ENCODE results near the gene HECTD2. TPM values are rescaled to one million over a fixed set of nuclear protein-coding genes. Genes with fewer than 3 reads are reported as not detected.

HECTD2 gene
- total RNA-seq, 2 experiments from 2014 or later = 0.16 to 0.78 TPM

DNA sequence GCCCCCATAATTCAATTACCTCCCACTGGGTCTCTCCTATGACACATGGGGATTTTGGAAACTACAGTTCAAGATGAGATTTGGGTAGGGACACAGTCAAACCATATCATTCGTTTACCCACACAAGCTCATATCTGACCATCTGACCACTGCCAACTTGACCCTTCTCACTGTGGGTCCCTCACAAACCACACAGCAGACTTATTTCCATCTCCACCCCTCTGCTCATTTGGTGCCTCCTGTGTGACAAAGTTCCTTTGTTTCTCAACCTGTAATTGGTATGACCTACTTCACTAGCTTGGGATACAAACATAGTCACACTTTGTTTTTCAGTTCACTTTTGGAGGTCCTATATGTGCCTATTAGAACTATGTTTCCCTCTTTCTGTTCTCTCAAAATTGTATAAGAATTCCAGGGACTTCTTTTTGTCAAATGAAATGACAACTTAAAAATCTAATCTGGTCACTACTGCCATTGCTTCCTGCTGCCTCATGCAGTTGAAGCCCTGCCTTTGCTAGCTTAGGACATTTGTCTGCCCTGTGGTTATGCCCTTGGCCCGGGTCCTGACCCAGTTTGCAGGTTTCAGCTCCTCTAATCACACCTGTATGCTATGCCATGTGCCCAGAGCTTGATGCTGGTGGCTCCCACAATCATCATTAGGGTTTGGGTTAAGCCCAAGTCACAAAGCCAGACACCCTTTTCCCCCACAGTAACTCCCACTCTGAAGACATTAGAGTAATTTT is 152.9 kb downstream of the HECTD2 start:
- Histone ChIP-seq H3K4me2 (ENCODE audit: low read length) (no peak overlapping the region), H3K79me2 (ENCODE audit: insufficient read depth, low read depth, low read length) (no peaks in the 10 kb centered on the region), H4K20me1 (ENCODE audit: insufficient read depth, low read length) (no peaks in the 10 kb centered on the region), H3K27ac (ENCODE audit: low read depth, low read length, poor library complexity, severe bottlenecking) (no peak overlapping the region), H3K9me2 (ENCODE audit: insufficient read depth, low read length) (no peaks in the 10 kb centered on the region), H3K4me3 (ENCODE audit: low read depth, low read length, poor library complexity, severe bottlenecking) (no peak overlapping the region), H2AFZ (ENCODE audit: low read length) (no peak overlapping the region), H3K9me3 (ENCODE audit: low read length) (no peaks in the 10 kb centered on the region), H3K36me3 (ENCODE audit: insufficient read depth, low read length) (no peaks in the 10 kb centered on the region), H3K4me1 (ENCODE audit: insufficient read depth, low read length, poor library complexity, severe bottlenecking) (no peaks in the 10 kb centered on the region)
- CTCF ChIA-PET (ENCODE audit: unreplicated experiment) = no interaction called here
- no peak for DNase-seq (ENCODE audit: low spot score)
- TF ChIP-seq EZH2phosphoT487 (IDR thresholded peaks at IDR 0.05; ENCODE audit: borderline replicate concordance, low read depth, low read length) = no peak
- TF ChIP-seq, protein P1, sequence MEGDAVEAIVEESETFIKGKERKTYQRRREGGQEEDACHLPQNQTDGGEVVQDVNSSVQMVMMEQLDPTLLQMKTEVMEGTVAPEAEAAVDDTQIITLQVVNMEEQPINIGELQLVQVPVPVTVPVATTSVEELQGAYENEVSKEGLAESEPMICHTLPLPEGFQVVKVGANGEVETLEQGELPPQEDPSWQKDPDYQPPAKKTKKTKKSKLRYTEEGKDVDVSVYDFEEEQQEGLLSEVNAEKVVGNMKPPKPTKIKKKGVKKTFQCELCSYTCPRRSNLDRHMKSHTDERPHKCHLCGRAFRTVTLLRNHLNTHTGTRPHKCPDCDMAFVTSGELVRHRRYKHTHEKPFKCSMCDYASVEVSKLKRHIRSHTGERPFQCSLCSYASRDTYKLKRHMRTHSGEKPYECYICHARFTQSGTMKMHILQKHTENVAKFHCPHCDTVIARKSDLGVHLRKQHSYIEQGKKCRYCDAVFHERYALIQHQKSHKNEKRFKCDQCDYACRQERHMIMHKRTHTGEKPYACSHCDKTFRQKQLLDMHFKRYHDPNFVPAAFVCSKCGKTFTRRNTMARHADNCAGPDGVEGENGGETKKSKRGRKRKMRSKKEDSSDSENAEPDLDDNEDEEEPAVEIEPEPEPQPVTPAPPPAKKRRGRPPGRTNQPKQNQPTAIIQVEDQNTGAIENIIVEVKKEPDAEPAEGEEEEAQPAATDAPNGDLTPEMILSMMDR (conservative IDR thresholded peaks at IDR 0.05; ENCODE audit: low read length) = no peak
- no TSS peak for BruUV-seq (replicated peaks)
- intact Hi-C loops (cut with micrococcal nuclease; ENCODE audit: unreplicated experiment) = no loop called here
- POLR2A ChIA-PET = no interaction called here

DNA sequence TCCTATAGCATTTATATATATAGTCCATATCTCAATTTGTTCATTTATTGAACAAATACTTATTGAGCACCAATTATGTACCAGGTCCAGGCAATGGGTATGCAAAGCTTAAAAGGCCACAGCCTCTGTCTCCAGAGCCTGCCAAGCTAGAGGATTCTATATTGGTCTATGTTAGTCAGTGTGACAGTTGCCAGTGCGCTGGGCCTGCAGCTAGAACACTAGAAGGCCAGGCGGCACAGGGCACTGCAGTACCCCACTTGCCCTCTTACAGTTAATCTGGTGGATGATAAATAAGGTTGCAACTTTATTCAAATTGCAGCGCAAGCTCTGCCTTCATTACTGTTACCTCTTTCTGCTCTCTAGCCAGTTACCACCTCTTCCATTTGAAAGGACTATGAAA is 153.9 kb downstream of the HECTD2 start:
- Histone ChIP-seq H3K4me3 (ENCODE audit: low read depth, low read length, poor library complexity, severe bottlenecking) (no peak overlapping the region), H4K20me1 (ENCODE audit: insufficient read depth, low read length) (no peaks in the 10 kb centered on the region), H3K9me2 (ENCODE audit: insufficient read depth, low read length) (no peaks in the 10 kb centered on the region), H3K79me2 (ENCODE audit: insufficient read depth, low read depth, low read length) (no peaks in the 10 kb centered on the region), H3K27ac (ENCODE audit: low read depth, low read length, poor library complexity, severe bottlenecking) (no peak overlapping the region), H2AFZ (ENCODE audit: low read length) (no peak overlapping the region), H3K9me3 (ENCODE audit: low read length) (no peaks in the 10 kb centered on the region), H3K4me2 (ENCODE audit: low read length) (no peak overlapping the region), H3K36me3 (ENCODE audit: insufficient read depth, low read length) (no peaks in the 10 kb centered on the region), H3K4me1 (ENCODE audit: insufficient read depth, low read length, poor library complexity, severe bottlenecking) (no peaks in the 10 kb centered on the region)
- ChIA-PET CTCF (ENCODE audit: unreplicated experiment) (no interaction called here), POLR2A (no interaction called here)
- no TSS peak for BruUV-seq (replicated peaks)
- TF ChIP-seq, protein P1 (conservative IDR thresholded peaks at IDR 0.05; ENCODE audit: low read length) = no peak
- TF ChIP-seq EZH2phosphoT487 (IDR thresholded peaks at IDR 0.05; ENCODE audit: borderline replicate concordance, low read depth, low read length) = no peak
- intact Hi-C loops (cut with micrococcal nuclease; ENCODE audit: unreplicated experiment) = no loop called here
- DNase-seq (ENCODE audit: low spot score) = no peak

Small RNA genes lying within 50 kb of the gene (small RNA-seq; reads per million reads assigned to genes)
- gene AL161798.1 = not detected
- gene RPS27P1 = not detected

Other genes with a start within 250 kb of the HECTD2 start
- 25.1 and 32.5 TPM in 2 replicates for gene PCGF5, start 189.7 kb upstream of the HECTD2 start, total RNA-seq (2014; rRNA removed; shearing (Covaris generic))
- gene PCGF5, start 189.7 kb upstream of the HECTD2 start, total RNA-seq (2022) = 40.9 and 53.1 TPM in 2 replicates
- not detected in 2 replicates for gene PPP1R3C, start 222.7 kb downstream of the HECTD2 start, total RNA-seq (2014; rRNA removed; shearing (Covaris generic))
- not detected in 2 replicates for gene PPP1R3C, start 222.7 kb downstream of the HECTD2 start, total RNA-seq (2022)